GM21423 (cell line): ENCODE measurements around the gene VPS51.

ENCODE experiments used
- ATAC-seq: cut with Tn5 transposase; IDR thresholded peaks from one replicate; pipeline ENCODE4 v1.9.1; 2021; ENCODE audit warnings: mild to moderate bottlenecking, moderate library complexity; ENCODE audit not compliant: unreplicated experiment

VPS51 gene

DNA sequence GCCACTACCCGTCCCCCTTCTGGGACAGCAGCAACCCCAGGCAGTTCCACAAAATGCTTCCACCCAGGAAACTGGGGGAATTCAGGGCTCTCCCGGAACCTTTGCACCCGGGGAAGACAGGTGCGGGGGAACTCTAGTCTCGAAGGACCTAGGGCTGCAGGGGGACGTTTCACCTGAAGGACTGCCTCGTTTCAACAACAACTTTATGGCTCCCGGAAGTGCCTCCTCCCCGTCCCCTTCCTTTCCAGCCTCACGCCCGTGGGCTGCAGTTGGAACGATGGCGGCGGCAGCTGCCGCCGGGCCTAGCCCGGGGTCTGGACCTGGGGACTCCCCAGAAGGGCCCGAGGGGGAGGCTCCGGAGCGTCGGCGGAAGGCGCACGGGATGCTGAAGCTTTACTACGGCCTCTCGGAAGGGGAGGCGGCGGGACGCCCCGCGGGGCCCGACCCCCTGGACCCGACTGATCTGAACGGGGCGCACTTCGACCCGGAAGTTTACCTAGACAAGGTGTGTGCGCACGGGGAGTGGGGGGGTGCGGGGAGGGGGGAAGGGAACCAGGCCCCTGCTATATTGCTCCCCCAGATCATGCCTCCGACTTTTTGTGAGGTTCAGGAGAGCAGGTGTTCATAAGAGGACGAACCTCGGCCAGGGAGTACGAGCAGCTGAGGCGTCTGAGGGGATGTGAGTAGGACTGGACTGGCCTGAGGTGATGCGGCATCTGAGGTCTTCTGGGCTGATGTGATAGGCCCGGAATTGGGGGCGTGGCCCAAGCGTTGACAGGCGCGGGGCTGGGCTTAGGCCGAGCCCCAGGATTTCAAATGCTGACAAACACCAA is at the start of gene VPS51:
Gene VPS51, plus strand, starts transcription at position 241 of the 833 bp plus-strand sequence. Its CDS starts 37 bp downstream, at position 278.
- peak; percentile 78 for ATAC-seq

DNA sequence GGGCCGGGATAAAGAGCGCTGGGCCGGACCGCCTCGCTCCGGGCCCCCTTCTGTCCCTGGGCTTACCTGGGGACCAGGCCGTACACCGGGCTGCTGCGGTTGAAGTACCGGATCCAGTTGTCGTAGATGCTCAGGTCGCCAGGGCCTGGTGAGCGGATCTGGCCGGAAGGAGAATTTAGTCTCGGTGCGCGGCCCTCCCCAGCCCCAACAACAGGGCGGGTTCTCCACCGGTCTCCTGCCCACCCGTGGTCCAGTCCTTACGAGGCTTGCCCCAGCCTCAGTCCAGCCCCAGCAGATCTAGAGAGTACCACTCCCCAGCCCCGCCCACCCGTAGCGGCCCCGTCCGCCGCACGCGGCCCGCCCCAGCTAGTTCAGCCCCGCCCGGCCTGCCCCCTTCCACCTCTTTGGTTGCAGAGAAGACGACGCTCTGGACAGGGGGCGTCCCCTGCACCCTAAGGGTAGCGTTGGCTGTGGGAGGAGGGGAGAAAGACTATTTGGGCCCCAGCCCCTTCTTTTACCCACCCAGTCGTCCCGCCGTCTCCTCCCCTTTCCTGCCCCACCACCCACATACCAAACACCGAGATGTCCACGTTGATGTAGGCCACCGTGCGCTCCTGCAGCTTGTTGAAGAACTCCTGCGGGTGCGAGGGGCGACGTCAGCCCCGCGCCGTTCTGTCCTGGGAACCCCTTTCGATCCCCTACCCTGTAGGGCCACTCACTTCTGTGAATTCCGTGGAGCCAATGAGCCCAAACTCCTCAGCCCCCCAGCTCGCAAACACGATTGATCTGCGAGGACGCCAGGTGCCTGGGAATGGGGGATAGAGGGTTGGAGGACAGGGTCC is 48.2 kb upstream of the VPS51 start:
- ATAC-seq = no peak

DNA sequence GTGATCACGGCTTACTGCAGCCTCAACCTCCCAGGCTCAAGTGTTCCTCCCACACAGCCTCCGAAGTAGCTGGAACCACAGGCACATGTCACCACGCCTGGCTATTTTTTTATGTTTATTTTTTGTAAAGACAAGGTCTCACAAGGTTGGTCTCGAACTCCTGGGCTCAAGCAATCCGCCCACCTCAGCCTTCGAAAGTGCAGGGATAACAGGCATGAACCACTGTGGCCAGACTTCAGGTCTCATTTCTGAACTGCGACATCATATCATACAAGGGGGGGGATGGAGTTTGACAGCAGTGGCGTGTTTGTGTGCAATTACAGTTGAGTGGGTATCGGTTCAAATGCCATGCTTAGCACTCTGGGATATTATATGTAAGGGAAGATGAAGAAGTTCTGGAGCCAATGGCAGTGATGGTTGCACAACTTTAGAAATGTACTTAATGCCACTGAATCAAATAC is 44.6 kb upstream of the VPS51 start:
- ATAC-seq = no peak

DNA sequence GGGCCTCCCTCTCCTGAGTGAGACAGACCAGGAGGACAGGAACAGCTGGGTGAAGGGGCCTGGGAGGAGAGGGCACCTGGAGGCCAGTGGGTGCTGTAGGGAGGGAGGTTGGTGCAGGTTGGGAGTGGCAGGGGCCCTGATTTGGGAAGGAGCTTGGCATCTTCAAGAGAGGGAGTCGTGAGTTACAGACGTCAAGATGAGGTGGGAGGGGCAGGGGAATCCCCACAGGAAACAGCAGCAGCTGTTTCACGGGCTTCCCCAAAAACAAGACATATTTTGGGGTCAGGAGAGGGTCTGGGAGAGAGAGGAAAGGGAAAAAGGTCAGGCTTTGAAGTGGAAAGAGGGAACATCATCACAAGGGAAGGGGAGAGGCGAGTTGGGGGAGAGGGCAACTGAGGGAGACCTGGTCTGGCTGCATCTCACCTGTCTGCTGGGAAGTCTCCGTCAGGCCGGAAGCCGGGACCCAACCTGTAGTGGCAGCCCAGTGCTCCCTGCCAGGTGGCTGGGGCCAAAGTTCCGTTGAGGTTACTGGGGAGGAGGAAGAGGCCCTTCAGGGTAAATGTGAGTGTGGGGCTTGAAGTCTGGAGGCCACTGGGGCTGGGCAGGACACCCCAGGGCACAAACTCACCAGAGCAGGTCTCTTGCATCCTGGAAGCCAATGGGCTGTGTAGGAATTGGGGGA is 42.0 kb upstream of the VPS51 start:
- ATAC-seq = no peak

DNA sequence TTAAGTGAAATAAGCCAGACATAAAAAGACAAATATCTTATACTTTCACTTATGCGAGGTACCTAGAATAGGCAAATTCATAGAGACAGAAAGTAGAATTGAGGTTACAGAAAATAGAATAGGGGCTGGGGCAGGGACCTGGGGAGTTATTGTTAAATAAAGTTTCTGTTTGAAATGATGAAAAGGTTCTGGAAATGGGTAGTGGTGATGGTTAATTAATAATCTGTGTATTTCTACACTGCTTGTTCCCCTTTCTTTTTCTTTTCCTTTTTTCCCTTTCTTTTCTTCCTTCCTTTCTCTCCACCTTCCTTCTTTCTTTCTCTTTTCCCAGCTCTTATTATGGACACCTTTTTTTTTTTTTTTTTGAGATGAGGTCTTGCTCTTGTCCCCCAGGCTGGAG is 40.5 kb upstream of the VPS51 start:
- ATAC-seq = no peak

DNA sequence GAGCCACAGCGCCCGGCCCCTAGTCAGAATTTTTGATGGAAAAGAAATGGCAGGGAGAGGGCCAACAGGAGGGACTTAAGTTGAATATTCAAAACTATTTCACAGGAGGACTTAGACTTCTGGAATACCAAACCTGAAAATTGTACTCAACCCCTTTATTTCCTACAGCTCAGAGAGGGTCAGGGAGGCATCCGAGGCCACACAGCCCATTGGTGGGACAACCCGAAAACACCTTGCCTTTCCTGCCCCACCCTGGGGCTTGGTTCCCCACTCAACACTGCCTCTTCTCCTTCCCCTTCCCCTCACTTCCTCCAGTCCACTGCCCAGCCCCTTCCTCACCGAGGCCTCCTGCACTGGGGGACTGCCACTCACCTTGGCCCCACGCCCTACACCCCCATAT is 39.0 kb upstream of the VPS51 start:
- ATAC-seq = no peak

DNA sequence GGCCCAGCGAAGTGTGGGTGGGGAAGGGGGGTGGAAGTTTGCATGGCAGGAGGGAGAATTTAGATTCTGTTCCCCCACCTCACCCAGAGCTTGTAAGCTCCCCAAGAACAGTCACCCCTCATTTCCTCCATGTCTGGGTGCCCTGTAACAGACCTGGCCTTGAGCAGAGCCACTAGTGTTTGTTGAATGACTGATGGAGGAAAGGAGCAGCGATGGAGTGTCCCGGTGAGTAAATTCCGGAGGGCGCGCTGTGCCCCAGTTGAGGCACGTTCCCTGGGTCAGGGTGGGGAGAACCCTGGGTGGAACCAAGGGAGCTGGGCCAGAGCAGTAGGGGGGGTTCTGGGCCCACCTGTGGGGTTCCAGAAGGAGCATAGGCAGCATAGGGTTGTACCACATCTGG is 38.5 kb upstream of the VPS51 start:
- ATAC-seq = no peak

DNA sequence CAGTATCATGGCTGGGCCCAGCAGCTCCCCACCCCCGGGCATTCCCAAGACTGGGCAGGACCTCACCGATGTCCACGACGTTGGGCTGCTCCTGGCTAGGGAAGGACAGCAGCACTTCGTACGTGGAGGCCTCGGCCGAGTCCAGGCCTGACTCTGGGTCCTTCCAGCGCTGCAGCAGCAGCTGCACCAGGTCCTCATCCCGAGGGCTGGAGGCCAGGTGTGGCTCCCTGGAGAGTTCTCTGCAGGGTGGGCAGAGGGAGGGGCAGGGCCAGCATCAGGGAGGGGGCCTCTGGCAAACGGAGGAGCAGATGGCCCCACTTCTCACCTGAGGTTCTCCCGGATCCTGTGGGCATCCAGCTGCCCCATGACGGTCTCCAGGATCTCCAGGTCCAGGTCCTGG is 38.0 kb upstream of the VPS51 start:
- ATAC-seq = no peak

DNA sequence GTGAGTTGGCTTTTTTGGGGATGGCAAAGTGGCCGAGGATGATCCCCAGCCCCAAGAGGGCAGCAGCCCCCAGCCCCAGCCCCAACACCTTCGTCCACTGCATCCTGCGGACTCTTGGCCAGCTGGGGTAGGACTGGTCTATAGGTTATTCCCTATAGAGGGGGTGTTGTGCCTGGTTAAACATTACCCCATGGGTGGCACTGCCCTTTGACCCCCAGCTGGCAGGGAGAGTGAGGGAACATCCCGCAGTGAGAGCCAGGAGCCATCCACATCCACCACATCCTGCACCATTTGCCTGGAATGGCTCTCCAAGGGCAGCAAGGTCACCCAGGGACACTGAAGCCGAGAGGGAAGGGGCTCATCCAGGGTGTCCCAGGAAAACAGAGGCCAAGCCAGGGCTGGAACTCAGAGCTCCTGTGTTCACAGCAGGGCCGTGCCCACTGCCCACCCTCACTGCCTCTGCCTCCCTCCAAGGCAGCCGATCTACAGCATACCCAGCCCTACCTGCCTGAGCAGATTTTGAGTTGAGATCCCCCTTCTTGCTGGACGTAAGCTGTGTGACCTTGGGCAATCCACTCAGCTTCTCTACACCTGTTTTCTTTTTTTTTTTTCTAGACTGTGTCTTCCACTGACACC is 37.5 kb upstream of the VPS51 start, which contains the start of gene NAALADL1:
Gene NAALADL1, minus strand, starts transcription at position 135 of the 636 bp plus-strand sequence. Its CDS starts 32 bp downstream, at position 103.
- ATAC-seq = no peak

DNA sequence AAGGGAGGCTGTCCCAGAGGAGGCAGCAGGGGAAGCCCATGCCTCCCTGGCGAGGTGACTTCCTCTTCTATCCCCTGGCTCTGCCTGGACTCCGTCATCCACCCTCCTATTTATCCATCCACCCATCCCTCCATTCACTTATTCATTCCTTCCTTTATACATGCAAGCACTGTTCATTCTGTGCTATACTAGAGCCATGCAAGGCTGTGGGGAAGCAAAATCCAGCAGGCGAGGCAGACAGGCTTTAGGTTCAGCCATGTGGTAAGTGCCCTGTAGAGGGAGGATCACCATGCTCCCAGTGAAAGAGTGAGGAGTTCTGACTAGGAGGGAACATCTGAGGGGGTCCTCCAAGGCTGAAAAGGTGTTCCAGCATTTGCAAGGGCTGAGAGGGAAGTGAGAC is 36.5 kb upstream of the VPS51 start:
- no peak for ATAC-seq

DNA sequence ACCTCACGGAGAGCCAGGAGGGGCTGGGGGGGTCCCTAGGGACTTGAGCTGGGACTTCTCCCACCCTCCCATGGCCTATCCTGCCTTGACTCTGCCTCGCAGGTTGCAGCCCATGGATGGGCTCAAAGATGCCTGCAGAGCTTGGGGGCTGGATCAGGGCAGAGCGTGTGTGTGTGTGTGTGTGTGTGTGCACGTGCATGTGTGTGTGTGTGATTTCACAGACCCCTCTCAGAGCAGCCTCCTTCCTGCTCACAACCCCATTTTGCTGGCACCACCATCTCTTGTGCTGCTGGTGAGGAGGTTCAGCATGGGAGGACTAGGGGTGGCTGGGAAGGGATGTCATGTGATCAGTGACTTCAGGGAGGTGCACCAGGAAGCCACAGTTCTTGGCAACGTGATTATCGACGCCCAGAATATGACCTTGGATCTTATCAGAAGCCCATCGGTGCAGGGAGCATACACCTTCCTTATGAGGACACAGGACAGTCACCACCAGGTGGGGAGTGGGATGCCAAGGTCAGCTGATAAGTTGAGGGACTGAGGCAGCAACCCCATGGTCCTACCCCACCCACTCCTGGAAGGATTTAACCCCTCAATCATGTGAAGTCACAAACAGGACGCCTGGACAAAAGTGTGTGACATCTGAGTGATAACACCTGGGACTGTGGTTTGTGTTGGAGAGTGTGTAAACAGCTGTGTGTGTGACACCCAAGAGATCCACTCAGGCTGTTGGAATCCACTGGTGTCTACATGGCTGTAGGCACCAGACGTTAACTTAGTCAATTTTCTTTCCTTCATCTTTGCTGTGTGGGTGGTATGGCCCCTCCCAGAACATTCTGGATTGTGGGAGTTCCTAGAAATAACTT is 35.8 kb upstream of the VPS51 start:
- no peak for ATAC-seq

DNA sequence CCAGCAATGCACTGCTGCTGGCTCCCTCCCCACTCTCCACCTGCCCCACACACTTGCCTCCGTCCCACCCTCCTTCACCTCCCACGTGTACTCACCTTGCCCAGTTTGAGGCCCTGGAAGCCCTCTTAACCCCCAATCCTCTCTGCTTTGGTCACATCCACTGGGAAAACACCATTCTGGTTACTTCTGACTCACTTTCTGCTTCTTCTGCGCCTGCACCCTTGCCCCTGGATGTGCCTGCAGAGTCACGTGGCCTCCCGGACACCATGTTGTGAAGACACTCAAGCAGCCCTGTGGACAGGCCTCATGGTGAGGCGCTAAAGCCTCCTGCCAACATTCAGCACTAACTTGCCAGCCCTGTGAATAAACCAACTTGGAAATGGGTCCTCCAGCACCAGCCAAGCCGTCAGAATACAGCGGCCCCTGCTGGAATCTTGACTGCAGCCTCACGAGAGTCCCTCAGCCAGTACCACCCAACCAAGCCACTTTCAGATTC is 35.1 kb upstream of the VPS51 start:
- no peak for ATAC-seq

DNA sequence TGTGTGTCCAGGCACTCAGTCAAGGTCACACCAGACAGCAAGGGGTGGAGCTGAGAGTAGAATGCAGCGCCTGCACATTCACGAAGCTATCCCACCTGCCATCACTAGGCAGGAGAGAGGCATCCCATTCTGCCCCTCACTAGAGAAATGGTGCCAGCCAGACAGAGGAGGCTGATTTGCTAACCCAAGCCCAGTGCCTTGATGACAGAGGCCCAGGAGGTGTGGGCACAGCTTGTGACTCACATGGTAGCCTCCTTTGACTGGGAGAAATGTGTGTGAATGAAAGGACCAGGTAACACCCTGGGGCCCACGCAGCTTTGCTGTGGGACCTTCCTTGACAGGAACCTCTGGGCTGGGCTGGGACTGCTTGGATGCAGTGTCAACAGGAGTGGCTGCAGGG is 32.5 kb upstream of the VPS51 start:
- ATAC-seq = no peak

DNA sequence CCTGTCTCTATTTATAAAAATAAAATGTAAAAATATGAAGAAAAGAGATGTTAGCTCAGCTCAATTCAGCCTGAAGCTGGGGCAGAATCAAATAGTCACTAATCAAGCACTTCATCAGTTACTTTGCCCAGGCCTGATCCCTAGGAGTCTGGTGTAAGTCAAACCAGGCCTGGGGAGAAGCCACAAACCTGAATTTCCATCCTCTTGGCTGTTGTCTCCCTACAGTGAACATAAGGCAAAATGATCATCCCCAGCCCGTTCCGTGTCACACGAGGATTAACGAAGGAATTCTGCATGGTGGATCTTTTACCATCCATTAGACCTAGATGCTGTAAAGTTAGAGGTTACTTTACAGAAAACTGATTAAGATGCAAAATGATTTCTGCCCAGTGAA is 31.2 kb upstream of the VPS51 start:
- no peak for ATAC-seq

DNA sequence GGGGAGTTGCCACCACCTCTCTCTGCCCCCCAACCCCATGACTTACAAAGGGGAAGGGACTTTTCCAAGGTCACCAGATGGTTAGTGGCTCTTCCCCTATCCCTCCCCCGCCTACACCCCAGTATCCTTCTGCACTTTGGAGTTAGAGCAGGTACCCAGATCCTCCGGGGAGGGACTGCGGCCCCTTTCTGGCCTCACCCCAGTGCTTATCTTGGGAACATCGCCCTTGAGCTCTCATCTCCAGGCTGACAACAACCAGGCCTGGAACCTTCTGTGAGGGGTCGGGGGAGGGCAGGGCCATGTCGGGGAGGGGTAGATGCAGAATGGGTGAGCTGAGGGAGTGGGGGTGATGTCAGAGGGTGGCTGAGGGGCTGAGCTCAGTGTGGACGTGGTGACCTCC is 30.2 kb upstream of the VPS51 start:
- ATAC-seq = no peak

DNA sequence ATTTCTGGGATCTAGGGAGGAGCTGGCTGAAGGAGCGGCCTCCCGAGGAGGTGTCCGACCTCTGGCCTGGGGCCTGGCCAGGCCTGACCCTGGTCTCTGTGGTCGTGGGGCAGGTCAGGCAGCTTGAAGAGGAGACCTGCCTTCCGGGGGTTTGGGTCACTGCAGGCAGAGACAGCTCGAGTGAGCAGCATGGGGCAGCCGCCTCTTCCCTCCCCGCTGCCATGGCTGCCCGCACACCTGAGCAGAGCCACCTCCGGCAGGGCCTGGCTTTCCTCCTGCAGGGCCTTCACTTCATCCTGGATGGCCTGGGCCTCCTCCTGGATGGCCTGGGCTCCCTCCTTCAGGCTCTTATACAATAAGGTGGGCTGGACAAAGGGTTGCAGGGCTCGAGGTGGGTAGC is 29.7 kb upstream of the VPS51 start:
- ATAC-seq = no peak

DNA sequence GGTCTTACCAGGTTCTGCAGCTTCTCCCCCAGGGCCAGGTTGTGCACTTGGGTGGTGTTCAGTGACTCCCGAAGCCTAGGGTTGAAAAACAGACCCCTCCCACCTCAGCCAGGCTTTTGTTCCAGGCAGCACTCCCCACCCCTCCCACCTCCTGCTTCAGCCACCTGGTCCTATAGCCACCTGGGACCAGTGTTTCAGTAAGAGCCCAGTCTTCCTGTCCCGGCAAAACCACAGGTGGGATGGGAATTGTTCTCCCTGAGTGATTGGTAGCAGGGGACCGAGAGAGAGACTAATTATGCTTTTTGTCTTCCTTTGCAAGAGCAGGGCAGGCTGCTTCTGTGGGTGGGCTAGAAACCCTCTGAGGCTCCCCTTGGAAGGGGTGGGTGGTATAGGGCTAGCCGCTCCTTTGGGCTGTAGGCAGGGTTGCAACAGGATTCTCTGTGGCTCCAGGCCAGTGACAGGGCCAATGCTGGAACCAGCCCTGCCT is 29.2 kb upstream of the VPS51 start:
- no peak for ATAC-seq

DNA sequence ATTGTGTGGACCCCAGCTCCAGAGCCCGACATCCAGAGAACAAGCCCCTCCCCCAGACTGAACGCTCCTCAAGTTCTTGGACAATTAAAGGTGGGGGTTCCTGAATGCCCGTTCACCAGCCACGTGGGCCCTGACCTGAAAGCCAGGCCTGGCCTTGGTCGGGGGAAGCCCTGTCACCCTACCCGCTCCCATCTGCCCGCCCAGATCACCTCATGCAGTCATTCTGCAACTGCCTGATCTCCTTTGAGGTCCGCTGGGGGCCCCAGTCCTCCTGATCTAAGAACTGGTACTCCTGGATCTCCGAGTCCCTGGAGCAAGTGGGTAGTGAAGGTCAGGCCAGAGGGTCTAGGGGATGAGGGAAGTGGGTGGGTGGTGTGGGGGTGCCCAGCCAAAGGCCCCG is 28.6 kb upstream of the VPS51 start:
- ATAC-seq = no peak

DNA sequence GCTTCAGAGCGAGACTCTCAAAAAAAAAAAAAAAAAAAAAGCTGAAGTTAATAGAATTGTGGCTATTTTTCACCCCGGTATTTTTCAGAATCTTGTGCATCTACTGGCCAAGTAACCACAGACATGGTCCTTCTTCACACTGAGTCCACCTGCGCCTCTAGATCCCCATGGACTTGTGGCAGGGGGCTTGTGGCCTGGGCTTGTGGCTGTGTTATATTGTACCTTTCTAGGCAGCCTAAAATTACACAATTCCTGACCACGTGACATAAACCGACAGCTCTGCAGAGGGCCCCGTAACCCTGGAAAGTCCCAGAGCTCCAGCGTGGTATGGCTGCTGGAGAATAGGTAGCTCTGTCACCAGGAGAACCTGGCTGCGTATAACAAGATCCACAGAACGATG is 26.8 kb upstream of the VPS51 start:
- no peak for ATAC-seq
